Globus pallidus (tissue), 1 donor: ENCODE results near the gene ZSCAN10.
"Not testable (repeated sequence)": the region's sequence is repeated elsewhere in the genome, so short reads cannot be mapped to it uniquely, and the experiment has no call there.

Source experiments
- DNase-seq: peaks from one replicate; pipeline ENCODE4 v3.0.0-alpha.2; 2015; ENCODE audit warnings: low spot score

Gene ZSCAN10

GRCh38 chr16:3098459-3099394 is at the start of gene ZSCAN10:
TSS of gene ZSCAN10 (minus strand) at chr16:3099294. CDS start at chr16:3092937, 6,357 bp downstream.
- DNase-seq: no peak

GRCh38 chr16:3148256-3149192 is 49.4 kb upstream of the ZSCAN10 start:
- DNase-seq: no peak

GRCh38 chr16:3147757-3148104 is 48.6 kb upstream of the ZSCAN10 start:
- no peak for DNase-seq

DNA sequence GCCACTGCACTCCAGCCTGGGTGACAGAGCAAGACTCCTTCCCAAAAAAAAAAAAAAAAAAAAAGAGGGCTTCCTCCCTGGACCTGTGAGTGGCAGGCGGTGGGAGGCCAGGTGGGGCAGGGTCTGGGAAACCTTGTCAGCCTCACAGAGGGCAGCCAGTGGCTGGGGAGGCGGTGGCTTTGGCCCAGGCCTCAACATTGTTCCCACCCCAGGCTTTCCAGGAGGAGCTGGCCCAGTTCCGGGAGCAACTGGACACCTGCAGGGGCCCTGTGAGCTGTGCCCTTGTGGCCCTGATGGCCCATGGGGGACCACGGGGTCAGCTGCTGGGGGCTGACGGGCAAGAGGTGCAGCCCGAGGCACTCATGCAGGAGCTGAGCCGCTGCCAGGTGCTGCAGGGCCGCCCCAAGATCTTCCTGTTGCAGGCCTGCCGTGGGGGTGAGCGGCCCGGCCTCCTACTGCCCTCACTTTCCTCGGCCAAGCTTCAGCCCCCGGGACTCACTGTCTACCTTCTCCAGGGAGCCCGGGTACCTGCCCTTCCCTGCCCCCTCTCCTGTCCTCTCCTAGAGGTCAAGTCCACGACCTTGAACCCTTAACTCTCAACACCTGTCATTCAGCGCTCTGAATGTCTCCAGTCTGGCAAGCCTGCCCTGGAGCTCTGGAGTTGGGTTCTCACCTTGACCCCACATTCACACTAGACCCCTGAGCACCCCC is 48.1 kb upstream of the ZSCAN10 start:
- no peak for DNase-seq

GRCh38 chr16:3145660-3146059 is 46.6 kb upstream of the ZSCAN10 start:
- no peak for DNase-seq

GRCh38 chr16:3145151-3145550 is 46.1 kb upstream of the ZSCAN10 start:
- DNase-seq: no peak

DNA sequence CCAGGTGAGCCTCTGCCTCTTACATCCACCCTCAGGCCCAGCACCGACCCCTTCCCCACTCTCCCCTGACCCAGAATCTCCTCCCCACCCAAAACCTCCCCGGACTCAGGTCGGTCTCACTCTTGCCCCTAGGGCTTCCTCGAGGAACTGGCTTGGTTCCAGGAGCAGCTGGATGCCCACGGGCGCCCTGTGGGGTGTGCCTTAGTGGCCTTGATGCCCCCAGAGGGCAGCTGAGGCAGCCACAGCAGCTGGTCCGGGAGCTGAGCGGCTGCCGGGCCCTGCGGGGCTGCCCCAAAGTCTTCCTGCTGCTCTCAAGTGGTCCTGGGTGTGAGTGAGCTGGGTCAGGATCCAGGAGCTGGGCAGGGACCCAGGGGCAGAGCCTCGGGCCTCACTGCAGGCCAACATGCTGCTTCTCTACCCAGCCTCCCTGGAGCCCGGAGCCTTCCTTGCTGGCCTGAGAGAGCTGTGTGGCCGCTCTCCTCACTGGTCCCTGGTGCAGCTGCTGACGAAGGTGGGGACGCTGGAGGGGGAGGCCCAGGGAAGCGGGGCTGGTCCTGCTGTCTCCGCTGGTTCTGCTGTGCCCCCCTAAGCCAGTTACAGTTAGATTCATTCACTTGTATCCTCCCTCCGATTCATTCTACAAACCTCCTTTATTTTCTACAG is 45.4 kb upstream of the ZSCAN10 start:
- DNase-seq: no peak

- no peak for DNase-seq
These were observed 44.7 kb upstream of the ZSCAN10 start for GRCh38 chr16:3143598-3144320.

DNA sequence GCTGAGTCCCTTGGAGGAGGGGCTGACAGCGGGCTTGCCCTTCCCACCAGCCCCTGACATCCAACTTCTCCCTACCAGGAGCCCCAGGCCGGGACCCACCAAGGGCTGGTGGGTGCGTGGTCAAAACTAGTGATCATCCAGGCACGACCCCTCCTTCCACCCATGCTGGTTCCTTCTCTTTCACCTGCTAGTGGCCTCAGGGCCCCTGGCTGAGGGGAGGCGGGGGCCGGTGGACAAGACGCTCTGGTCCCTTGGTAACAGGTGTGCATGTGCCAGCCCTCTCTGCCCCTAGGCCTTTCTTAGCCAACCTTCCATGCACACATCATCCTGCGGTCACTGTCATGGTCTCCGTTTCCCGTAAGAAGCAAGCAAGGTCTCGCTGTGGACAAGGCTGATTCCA is 44.1 kb upstream of the ZSCAN10 start:
- DNase-seq: no peak

DNA sequence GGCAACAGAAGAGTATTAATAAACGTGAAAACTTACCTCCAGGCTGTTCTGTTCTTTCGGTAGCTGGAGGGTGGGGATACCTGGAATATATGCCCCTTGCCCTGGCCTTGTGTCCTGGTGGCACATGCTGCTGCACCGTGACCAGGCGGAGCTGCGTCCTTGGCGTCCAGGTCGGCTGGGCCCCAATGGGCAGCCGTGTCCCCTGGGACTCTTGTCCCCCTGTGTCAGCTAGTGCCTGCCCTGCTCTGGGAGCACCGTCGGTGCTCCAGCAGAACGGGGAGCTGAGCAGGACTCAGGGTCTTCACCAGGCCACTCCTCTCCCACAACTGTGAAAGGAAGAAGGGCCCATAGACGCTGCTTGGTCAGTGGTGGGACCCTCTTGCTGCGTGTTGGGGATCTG is 43.7 kb upstream of the ZSCAN10 start:
- DNase-seq: no peak

DNA sequence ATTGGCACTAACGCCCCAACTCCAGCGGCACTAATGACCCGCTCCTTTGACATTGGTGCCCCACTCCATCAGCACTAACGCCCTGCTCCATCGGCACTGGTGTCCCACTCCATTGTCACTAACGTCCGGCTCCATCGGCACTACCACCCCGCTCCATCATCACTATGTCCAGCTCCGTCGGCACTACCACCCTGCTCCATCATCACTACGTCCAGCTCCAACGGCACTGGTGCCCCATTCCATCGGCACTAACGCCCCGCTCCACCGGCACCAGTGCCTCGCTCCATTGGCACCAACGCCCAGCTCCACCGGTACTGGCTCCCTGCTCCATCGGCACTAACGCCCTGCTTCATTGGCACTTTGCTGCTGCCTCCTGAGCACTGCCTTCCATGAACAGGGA is 43.2 kb upstream of the ZSCAN10 start:
- no peak for DNase-seq

GRCh38 chr16:3141781-3142311 is 42.8 kb upstream of the ZSCAN10 start:
- DNase-seq: no peak

DNA sequence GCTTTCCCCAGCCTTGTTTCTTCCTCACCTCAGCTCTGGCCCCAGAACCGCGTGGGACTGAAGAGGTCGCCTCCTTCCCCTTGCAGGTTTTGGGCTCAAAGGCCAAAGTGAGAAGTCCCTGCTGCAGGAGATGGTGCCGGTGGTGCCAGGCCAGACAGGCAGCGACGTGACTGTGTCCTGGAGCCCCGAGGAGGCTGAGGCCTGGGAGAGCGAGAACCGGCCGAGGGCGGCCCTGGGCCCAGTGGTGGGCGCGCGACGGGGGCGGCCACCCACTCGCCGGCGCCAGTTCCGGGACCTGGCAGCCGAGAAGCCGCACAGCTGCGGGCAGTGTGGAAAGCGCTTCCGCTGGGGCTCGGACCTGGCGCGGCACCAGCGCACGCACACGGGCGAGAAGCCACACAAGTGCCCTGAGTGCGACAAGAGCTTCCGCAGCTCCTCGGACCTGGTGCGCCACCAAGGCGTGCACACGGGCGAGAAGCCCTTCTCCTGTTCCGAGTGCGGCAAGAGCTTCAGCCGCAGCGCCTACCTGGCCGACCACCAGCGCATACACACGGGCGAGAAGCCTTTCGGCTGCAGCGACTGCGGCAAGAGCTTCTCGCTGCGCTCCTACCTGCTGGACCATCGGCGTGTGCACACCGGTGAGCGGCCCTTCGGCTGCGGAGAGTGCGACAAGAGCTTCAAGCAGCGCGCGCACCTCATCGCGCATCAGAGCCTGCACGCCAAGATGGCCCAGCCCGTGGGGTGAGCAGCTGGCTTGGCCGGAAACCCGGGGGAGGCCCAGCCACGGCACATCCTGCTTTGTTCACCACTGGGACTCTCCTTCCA is 41.7 kb upstream of the ZSCAN10 start:
- DNase-seq: no peak

GRCh38 chr16:3139561-3139960 is 40.5 kb upstream of the ZSCAN10 start:
- not testable (repeated sequence) for DNase-seq

GRCh38 chr16:3138823-3139426 is 39.8 kb upstream of the ZSCAN10 start:
- no peak for DNase-seq

- no peak for DNase-seq
These were observed 39.2 kb upstream of the ZSCAN10 start for GRCh38 chr16:3138342-3138741.

DNA sequence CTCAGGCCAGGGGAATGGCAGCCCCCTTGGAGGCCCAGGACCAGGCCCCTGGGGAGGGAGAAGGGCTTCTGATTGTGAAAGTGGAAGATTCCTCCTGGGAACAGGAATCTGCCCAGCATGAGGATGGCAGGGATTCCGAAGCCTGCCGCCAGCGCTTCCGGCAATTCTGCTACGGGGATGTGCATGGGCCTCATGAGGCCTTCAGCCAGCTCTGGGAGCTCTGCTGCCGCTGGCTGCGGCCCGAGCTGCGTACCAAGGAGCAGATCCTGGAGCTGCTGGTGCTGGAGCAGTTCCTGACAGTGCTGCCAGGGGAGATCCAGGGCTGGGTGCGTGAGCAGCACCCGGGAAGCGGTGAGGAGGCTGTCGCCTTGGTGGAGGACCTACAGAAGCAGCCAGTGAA is 38.2 kb upstream of the ZSCAN10 start:
- no peak for DNase-seq

DNA sequence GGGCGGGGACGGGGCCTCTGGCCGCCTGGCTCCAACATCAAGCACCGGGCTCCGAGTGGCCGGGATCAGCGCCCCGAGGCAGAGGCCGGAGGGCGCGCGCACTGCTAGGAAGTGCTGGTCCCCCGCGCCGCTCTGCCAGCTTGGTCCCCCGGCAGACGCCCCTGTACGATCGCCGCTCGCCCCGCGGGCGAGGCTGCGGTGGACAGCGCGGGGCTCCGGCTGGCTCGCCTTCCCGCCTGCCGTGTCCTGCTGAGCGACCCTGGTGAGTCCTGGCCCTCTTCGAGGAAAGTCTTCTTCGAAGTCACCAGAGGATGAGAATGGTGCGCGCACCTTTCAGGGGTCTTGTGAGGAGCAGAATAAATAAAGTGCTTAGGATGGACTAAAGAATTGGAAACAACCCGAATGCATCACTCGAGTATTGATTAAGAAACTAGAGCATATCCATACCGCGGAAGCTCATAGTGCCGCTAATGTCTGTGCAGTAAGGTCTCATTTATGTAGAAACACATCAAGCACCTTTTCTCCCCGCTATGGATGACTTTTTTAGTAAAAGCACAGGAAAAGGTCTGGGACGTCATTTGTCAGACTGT is 36.1 kb upstream of the ZSCAN10 start:
- no peak for DNase-seq
